Upper lobe of left lung (tissue), 6 donors: ENCODE results near the gene ZNF414. TPM values are rescaled to one million over a fixed set of nuclear protein-coding genes. Genes with fewer than 3 reads are reported as not detected.

ENCODE experiments used
- ATAC-seq, 2 donors: fragments of 200-7000 bp; cut with Tn5 transposase; one replicate each; pipeline ENCODE4 v1.9.1; 2022; ENCODE audit warnings: mild to moderate bottlenecking in 2 of 2, moderate library complexity in 2 of 2; ENCODE audit not compliant: low FRiP score in 2 of 2
- DNase-seq, 2 donors: peaks; one replicate each; pipeline ENCODE4 v3.0.0-alpha.2; 2019 to 2020
- H3K27ac ChIP-seq, 4 donors: fragments of 200-600 bp; sonication (generic); one replicate each; pipeline ENCODE4 v1.5.1; 2016 to 2019
- H3K27me3 ChIP-seq, 4 donors: fragments of 200-600 bp; sonication (generic); one replicate each; pipeline ENCODE4 v1.5.1; 2017 to 2019
- H3K36me3 ChIP-seq, 4 donors: fragments of 200-600 bp; sonication (generic); one replicate each; pipeline ENCODE4 v1.5.1; 2016 to 2019
- H3K4me1 ChIP-seq, 4 donors: fragments of 200-600 bp; sonication (generic); one replicate each; pipeline ENCODE4 v1.5.1; 2018 to 2019
- H3K4me3 ChIP-seq, 4 donors: fragments of 200-600 bp; sonication (generic); one replicate each; pipeline ENCODE4 v1.5.1; 2017 to 2019; ENCODE audit warnings: mild to moderate bottlenecking in 2 of 4, moderate library complexity in 1 of 4
- H3K9me3 ChIP-seq, 4 donors: fragments of 200-600 bp; sonication (generic); one replicate each; pipeline ENCODE4 v1.5.1; 2018 to 2019
- CTCF ChIP-seq, 6 experiments: fragments of 450-650 bp in 4 of 6; fragments of 200-600 bp in 2 of 6; sonication (generic) in 2 of 6; IDR thresholded peaks; one replicate each; pipeline ENCODE4 v1.5.1; 2016 to 2019; ENCODE audit warnings: antibody characterized with exemption in 6 of 6
- EP300 ChIP-seq, 4 donors: sonication (generic); formaldehyde crosslinking; IDR thresholded peaks; one replicate each; pipeline ENCODE4 v1.5.1; 2017; ENCODE audit warnings: antibody characterized with exemption in 4 of 4, control low read depth in 2 of 4
- POLR2A ChIP-seq, 4 donors: fragments of 450-650 bp; IDR thresholded peaks; one replicate each; pipeline ENCODE4 v1.5.1; 2016 to 2017; ENCODE audit warnings: antibody characterized with exemption in 4 of 4, mild to moderate bottlenecking in 2 of 4
- POLR2AphosphoS5 ChIP-seq, 2 donors: sonication (generic); formaldehyde crosslinking; IDR thresholded peaks; one replicate each; pipeline ENCODE4 v1.5.1; 2017; ENCODE audit warnings: antibody characterized with exemption in 2 of 2
- WGBS, 2 donors: methylation state at CpG; one replicate each; pipeline ENCODE4 v1.1.5; 2017 to 2018; 5-methylcytosine and 5-hydroxymethylcytosine counted together
- total RNA-seq, 6 donors: library from RNA; depleted of rRNA in 4 of 6; stranded (reverse); fragments of >200 nt in 4 of 6; gene quantifications; one replicate each; pipeline versions ENCODE4 v1.1.0 to v1.2.1, GENCODE V29; 2016 to 2021
- donor health status: DM: no; HTN: no; CAD: no; lungs with moderate emphysema.
- donor health status: DM: no; HTN: yes; CAD: no; lungs with severe emphysema.

Gene ZNF414
- total RNA-seq, 6 donors from 2014 or later: 10.5 to 39.8 (median 25.4) TPM

- Histone ChIP-seq H3K27ac (peak overlapping the region in 3 of 4 donors; percentile 81 to 86 (median 83)), H3K4me3 (no peak overlapping the region), H3K36me3 (peaks cover 38 to 95% (median 69%) of the 10 kb centered on the region in 4 donors), H3K9me3 (no peaks in the 10 kb centered on the region), H3K4me1 (peaks cover 15 to 69% (median 37%) of the 10 kb centered on the region in 4 donors), H3K27me3 (no peaks in the 10 kb centered on the region)
- TF ChIP-seq POLR2A (IDR thresholded peaks at IDR 0.05): no peak
- TF ChIP-seq CTCF (IDR thresholded peaks at IDR 0.05): no peak
- no peak for TF ChIP-seq POLR2AphosphoS5 (IDR thresholded peaks at IDR 0.05)
- TF ChIP-seq EP300 (IDR thresholded peaks at IDR 0.05): no peak
- DNase-seq (peak in 1 of 2 donors; percentile 80), ATAC-seq (no peak)
- 96 to 100% methylated on average over 1 to 52 of the region's 62 CpGs for whole genome bisulfite sequencing, 2 donors
These were observed 28.2 kb downstream of the ZNF414 start for GRCh38 chr19:8485561-8486371.

- DNase-seq: peak; percentile 41 to 82
- Histone ChIP-seq H3K27ac (peak overlapping the region; percentile 30 to 60 (median 54)), H3K4me3 (no peak overlapping the region), H3K36me3 (peaks cover 38 to 89% (median 59%) of the 10 kb centered on the region in 4 donors), H3K9me3 (no peaks in the 10 kb centered on the region), H3K27me3 (no peaks in the 10 kb centered on the region), H3K4me1 (peaks cover 22 to 75% (median 38%) of the 10 kb centered on the region in 4 donors)
- peak in 1 of 2 donors; percentile 7 for TF ChIP-seq POLR2AphosphoS5 (IDR thresholded peaks at IDR 0.05)
- no peak for TF ChIP-seq EP300 (IDR thresholded peaks at IDR 0.05)
- no peak for TF ChIP-seq POLR2A (IDR thresholded peaks at IDR 0.05)
- no peak for TF ChIP-seq CTCF (IDR thresholded peaks at IDR 0.05)
- 75 to 83% methylated on average over 8 to 18 of the region's 18 CpGs for WGBS, 2 donors
- peak; percentile 35 to 64 for ATAC-seq
These were observed 29.6 kb downstream of the ZNF414 start for GRCh38 chr19:8484331-8484894.

DNA sequence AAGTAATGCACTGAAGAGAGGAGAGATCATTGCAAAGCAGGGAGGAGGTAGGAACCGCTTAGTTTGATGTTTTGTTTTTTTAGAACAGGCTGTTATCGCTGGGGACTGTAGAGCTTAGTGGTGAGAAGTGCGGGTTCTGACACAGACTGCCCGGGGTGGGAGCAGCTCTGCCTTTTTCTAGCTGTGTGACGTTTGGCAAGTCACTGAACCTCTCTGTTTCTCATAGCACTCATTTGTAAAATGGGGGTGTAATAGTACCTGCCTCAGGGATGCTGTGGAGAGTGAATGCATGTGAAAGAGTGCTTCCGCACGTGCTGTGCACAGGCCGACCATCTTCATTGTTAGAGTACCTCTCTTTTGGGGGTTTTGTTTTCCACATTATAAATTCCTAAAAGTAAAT is 30.8 kb downstream of the ZNF414 start:
- 93 to 94% methylated on average over 8 of the region's 8 CpGs for WGBS, 2 donors
- H3K4me3 ChIP-seq: no peak overlapping the region
- no peak overlapping the region for H3K27ac ChIP-seq
- DNase-seq (no peak), ATAC-seq (no peak)
- H3K36me3 ChIP-seq: peaks cover 37 to 85% (median 52%) of the 10 kb centered on the region in 4 donors
- TF ChIP-seq CTCF (IDR thresholded peaks at IDR 0.05): no peak
- TF ChIP-seq EP300 (IDR thresholded peaks at IDR 0.05): no peak
- no peak for TF ChIP-seq POLR2AphosphoS5 (IDR thresholded peaks at IDR 0.05)
- TF ChIP-seq POLR2A (IDR thresholded peaks at IDR 0.05): no peak
- no peaks in the 10 kb centered on the region for H3K9me3 ChIP-seq
- H3K27me3 ChIP-seq: no peaks in the 10 kb centered on the region
- peaks cover 21 to 81% (median 42%) of the 10 kb centered on the region in 4 donors for H3K4me1 ChIP-seq

- Histone ChIP-seq H3K27ac (no peak overlapping the region), H3K4me3 (no peak overlapping the region), H3K9me3 (no peaks in the 10 kb centered on the region), H3K4me1 (peaks cover 19 to 82% (median 42%) of the 10 kb centered on the region in 4 donors), H3K36me3 (peaks cover 32 to 85% (median 48%) of the 10 kb centered on the region in 4 donors), H3K27me3 (no peaks in the 10 kb centered on the region)
- 90 to 92% methylated on average over 11 of the region's 11 CpGs for WGBS, 2 donors
- TF ChIP-seq POLR2A (IDR thresholded peaks at IDR 0.05) (no peak), EP300 (IDR thresholded peaks at IDR 0.05) (no peak)
- ATAC-seq: no peak
- no peak for DNase-seq
These were observed 31.3 kb downstream of the ZNF414 start for GRCh38 chr19:8482696-8483095.

- peaks cover 28 to 85% (median 43%) of the 10 kb centered on the region in 4 donors for H3K36me3 ChIP-seq
- H3K27me3 ChIP-seq: no peaks in the 10 kb centered on the region
- peaks cover 19 to 72% (median 38%) of the 10 kb centered on the region in 4 donors for H3K4me1 ChIP-seq
- ATAC-seq (no peak), DNase-seq (peak in 1 of 2 donors; percentile 40)
- 87 to 88% methylated on average over 6 of the region's 6 CpGs for WGBS, 2 donors
- H3K9me3 ChIP-seq: no peaks in the 10 kb centered on the region
- H3K27ac ChIP-seq: peak overlapping the region in 3 of 4 donors; percentile 37 to 68 (median 48)
- TF ChIP-seq EP300 (IDR thresholded peaks at IDR 0.05): no peak
- TF ChIP-seq CTCF (IDR thresholded peaks at IDR 0.05): no peak
- TF ChIP-seq POLR2AphosphoS5 (IDR thresholded peaks at IDR 0.05): no peak
- TF ChIP-seq POLR2A (IDR thresholded peaks at IDR 0.05): no peak
- H3K4me3 ChIP-seq: no peak overlapping the region
These were observed 32.4 kb downstream of the ZNF414 start for GRCh38 chr19:8481616-8482015.
